Subcutaneous adipose tissue (tissue), 4 donors: ENCODE measurements around the gene PDE8A. TPM values are rescaled to one million over a fixed set of nuclear protein-coding genes. Genes with fewer than 3 reads are reported as not detected.

ENCODE experiments used
- total RNA-seq, 4 donors: library from RNA; depleted of rRNA; stranded (reverse); fragments of >200 nt; gene quantifications; one replicate each; pipeline ENCODE4 v1.1.0, GENCODE V29; 2016
- TF ChIP-seq, protein P1 (sequence below): fragments of 450-650 bp; IDR thresholded peaks from one replicate; pipeline ENCODE4 v1.5.1; 2016; ENCODE audit warnings: low read depth, mild to moderate bottlenecking, control low read depth, antibody characterized with exemption, moderate library complexity

The PDE8A gene
- total RNA-seq, 4 donors from 2014 or later, result 55.3 to 129 (median 99.3) TPM

DNA sequence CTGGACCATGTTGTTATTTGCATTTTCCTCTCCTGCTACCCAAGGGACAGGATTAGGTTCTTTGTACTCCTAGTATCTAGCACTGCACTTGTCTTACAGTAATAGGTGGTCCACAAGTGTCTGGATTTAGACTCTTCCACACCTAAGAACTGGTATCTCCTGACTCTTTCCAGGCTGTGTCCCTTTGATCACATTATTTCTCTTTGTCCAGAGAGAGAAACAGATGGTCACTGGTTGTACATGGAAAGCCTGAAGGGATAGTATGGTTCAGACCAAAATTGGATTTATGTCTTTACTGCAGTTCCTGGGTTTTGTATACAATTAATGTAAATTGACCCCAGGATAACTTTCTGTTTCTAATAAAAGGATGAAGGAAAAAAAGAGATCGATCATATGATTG, 64.0 kb downstream of the PDE8A start:
- TF ChIP-seq, protein P1, sequence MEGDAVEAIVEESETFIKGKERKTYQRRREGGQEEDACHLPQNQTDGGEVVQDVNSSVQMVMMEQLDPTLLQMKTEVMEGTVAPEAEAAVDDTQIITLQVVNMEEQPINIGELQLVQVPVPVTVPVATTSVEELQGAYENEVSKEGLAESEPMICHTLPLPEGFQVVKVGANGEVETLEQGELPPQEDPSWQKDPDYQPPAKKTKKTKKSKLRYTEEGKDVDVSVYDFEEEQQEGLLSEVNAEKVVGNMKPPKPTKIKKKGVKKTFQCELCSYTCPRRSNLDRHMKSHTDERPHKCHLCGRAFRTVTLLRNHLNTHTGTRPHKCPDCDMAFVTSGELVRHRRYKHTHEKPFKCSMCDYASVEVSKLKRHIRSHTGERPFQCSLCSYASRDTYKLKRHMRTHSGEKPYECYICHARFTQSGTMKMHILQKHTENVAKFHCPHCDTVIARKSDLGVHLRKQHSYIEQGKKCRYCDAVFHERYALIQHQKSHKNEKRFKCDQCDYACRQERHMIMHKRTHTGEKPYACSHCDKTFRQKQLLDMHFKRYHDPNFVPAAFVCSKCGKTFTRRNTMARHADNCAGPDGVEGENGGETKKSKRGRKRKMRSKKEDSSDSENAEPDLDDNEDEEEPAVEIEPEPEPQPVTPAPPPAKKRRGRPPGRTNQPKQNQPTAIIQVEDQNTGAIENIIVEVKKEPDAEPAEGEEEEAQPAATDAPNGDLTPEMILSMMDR, result no peak

DNA sequence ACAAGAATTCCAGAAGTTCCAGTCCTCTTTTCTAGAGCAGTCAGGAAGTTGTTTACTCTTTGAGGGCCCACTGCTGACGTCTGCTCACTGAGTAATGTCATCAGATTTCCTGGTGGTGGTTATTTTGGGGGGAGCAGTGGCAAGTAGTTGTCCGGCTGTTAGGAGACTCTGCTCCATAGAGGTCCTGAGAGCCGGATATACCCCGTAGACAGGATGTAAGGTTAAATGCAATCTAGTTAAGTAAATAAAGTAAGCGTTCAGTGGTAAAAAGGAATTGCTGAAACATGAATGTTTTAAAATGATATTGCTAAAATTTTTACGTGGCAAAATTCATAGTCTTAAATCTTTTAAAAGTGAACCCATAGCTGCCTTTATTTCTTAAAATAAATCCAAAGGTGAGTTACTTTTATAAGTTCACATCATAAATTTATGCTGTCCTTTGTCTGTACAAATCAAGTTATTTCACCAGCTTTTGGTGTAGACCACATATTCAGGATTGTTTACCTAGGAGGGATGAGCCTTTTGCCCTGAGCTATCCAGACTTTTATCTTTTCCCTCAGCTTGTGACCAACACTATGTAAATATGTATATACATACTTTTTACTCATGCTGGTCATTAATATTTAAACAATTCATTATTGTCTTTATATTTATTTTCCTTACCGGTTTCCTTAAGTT, 65.8 kb downstream of the PDE8A start:
- TF ChIP-seq, protein P1, result no peak

DNA sequence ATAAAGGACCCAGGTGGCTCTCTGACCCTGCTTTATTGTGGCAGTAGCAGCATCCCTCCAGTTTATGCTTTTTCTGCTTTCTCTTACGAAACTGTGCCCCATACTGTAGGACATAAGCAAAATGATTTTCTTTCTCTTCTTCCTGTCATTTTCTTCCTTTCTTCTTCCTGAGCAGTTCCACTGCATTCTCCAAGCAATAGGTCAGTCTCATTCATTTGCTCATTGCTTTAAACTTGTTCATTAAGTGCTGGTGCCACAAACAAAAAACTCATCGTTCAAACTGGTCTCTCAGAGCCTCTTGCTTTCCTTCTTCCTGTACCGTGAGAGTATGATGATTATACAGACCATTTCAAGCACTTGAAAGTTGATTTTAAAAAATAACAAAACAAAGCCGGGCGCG, 66.8 kb downstream of the PDE8A start:
- TF ChIP-seq, protein P1, result no peak

DNA sequence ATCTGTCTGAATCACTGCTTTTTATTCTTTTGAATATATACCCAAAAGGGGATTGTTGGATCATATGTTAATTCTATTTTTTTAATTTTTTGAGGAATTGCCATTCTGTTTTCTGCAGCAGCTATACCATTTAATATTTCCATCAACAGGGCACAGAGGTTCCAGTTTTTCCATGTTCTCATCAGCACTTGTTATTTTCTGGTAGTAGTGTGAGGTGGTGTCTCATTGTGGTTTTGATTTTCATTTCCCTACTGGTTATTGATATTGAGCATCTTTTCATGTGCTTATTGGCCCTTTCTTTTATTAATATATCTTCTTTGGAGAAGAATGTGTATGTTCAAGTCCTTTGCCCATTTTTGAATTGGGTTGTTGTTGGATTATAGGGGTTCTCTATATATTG, 68.1 kb downstream of the PDE8A start:
- TF ChIP-seq, protein P1, result no peak

DNA sequence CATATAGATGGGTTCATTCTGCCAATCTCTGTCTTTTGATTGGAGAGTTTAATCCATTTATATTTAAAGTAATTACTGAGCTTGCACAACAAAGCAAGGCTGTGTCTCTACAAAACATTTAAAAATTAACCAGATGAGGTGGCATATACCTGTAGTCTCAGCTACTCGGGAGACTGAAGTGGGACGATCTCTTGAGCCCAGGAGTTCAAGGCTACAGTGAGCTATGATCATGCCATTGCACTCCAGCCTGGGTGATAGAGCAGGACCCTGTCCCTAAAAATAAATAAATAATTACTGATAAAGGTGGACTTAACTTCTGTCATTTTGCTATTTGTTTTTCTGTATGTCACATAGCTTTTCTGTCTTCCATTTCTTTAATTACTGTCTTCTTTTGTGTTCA, 78.1 kb downstream of the PDE8A start:
- TF ChIP-seq, protein P1, result no peak

DNA sequence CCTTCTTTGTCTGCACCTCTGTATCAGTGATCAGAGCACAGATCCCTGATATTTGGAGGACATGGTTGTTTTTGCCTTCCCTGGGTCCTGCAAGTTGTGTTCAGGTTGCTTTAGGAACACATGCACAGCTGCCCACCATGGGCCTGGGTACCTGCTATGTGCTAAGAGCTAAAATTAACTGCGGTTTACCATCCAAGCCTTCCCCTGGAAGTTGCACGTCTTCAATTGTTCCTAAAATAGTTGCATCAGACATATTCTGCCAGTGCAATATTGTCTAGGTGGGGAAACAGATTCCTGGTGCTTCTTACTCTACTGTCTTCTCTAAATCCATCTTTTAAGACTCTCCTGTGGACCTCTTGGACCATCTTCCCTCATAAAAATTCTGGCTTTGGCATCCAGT, 80.9 kb downstream of the PDE8A start:
- TF ChIP-seq, protein P1, result no peak

DNA sequence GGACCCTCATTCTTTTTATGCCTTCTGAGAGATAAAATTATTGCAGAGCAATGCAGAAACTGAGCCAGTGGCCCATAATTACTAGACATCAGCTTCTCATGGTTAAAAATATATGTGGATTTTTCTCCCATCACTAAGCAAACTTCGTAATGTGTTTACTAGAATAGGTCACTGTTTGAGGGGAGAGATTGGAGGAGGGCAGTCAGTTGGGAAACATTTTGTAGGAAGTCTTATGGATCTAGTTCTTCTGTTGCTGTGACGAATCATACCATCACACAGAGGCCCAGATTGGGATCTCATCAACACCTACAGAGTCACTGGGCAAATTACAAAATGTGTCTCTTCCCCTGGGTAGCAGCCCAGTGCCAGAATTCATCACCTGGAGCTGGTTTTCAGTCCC, 81.4 kb downstream of the PDE8A start:
- TF ChIP-seq, protein P1, result no peak
